Stimulated activated CD8-positive, alpha-beta memory T cell treated with anti-CD3 and anti-CD28 coated beads, Interleukin-12 subunit alpha, Interleukin-12 subunit beta, amount 100 ng/mL, for 24 hours (primary cell): ENCODE measurements around the gene MPDZ.

Experiments used
- DNase-seq: peaks from one replicate; pipeline ENCODE4 v3.0.0-alpha.2; 2020; ENCODE audit errors: extremely low read depth

Gene MPDZ

DNA sequence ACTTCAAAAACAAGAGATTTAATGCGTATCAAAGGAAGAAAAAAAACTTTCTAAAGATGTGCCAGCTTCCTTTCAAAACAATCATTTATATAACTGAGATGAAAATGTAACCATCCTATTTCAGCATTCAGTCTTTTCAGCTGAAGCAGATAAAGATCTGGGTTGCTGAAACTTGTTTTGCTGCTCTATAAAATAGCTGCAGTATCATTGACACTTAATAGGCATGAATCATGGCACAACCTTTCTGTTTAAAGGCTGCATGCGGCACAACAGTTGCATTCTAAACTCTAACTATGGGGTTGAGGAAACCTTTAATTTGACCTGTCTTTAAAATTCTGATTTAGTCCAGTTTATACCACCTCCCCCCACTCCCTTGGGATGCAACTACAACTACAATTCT, 196.7 kb downstream of the MPDZ start:
- no peak for DNase-seq

DNA sequence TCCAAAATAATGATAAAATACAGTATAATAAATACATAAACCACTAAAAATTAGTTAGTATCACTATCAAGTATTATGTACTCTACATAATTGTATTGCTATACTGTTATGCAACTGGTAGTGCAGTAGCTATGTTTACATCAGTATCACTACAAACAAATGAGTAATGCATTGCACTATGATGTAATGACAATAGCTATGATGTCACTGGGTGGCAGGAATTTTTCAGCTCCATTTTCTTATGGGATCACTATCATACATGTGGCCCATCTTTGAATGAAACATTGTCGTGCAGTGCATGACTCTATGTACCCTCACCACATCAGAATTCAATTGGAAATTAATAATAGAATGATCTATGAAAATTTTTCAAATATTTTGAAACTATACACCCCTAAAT, 201.3 kb downstream of the MPDZ start:
- DNase-seq, result no peak

DNA sequence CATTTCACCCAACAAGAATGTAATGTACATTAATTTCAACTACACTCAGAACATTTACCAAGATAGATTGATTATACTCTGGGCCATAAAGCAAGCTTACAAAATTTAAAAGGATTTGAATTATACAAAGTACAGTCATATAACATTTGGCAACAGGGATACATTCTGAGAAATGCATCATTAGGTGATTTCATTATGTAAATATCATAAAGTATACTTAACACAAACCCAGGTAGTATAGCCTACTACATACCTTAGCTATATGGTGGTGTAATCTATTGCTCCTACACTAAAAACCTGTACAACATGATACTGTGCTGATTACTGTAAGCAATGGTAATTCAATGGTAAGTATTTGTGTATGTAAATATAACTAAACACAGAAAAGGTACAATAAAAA, 202.9 kb downstream of the MPDZ start:
- DNase-seq, result no peak

DNA sequence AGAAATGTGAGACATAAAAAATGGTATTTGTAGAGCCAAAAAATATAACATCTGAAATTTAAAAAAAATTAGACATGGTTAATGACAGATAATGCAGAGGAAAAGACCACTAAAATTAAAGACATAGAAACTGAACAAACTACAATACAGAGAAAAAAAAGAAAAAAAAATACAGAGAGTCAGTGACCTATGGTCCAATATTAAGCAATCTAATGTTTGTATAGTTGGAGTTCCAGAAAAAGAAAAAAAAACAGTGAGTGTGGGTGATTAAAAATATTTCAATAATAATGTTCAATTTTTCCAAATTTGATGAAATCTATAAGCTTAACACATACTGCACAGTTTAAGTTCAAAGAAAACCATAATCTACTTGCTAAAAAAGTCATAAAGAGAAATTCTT, 207.6 kb downstream of the MPDZ start:
- no peak for DNase-seq

DNA sequence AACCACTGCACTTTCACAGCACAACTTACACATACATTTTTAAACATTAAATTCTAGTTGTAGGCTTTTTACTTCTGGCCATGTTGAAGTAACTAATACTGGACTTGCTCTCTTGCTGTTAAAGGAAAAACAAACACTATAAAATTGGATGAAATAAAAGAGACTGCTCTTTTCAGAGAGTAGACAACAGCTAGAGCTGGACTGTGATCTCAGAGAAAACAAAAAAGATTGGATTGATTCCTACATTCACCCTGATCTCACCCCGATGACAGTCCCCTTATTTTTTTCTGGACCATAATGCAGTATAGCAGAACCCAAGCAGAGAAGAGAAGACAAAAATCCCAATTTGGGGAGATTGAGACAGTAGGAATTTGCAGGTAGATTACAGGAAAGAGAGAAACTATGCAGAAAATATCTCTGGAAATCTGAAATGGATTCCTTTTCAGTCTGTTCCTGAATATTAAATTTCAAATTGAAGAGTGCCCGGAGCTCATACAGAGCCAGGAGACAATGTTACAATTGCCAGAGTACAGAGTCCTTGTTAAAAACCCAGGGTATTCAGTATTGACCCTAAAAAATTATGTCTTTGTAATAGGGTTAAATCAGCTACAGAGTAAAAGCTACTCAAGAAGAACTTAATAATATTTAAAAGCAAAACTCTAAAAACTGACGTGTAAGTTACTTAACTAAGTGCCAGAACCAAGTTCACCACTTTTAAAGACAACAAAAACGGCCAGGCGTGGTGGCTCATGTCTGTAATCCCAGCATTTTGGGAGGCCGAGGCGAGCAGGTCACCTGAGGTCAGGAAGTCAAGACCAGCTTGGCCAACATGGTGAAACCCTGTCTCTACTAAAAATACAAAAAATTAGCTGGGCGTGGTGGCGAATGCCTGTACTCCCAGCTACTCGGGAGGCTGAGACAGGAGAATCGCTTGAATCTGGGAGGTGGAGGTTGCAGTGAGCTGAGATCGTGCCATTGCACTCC, 208.6 kb downstream of the MPDZ start:
- DNase-seq, result no peak

DNA sequence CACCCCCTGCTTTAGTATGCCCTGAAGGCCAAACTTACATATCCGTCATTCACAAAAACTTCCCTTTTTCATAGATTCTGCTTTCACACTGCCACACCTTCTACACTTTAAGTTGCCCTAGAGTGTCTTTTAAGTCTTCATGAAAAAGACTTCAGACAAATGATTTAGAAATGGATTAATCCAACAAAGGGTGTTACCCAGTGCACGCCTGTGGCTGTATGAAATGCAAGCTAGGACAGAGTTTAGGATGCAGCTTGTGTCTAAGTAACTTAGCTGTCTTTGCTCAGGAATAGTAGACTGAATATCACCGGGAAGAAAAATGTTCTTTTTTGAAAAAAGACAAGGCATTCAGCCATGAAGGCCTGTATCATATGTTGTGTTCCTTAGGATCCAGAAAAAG, 210.0 kb downstream of the MPDZ start:
- no peak for DNase-seq

DNA sequence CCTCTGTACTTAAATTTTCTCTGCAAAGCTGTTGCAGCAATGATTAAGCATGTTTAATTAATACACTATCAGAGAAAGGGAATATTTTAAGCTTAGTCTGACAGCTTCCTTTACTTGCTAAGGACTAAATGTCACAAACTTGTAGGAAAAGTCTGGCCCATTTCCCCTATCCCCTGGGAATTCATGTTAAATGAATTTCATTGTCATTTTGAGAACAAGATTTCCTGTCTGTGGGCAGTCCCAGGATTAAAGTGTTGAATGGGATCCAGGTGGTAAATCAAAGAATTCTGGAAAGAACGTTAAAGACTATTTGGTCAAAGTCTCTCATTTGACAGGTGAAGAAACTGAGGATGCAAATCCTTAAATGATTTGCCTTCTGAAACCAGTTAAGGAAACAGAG, 214.8 kb downstream of the MPDZ start:
- DNase-seq, result no peak

DNA sequence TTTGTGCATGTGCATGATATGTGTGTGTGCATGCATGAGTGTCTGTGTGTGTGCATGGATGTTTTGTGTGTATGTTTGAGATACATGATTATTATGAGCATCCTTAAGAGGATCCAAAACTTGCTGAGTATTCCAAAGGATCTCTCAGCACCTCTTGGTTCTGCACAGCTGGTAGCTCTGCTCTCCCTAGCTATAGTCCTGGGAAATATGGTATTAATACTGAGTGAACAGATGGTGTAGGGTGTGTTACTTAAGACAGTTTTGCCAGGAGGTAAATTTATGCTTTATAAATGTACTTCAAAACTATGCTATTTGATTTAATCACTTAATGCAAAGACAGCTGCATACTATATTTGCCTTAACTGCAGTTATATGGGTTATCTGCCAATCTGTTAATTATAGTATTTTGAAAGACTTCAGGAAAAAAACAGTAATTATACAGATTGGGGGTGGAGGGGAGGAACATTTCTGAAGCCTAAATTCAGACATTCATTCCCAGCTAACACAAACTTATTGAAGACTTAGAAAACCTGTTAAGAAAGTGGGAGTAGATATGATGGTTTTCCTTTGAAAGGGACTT, 215.5 kb downstream of the MPDZ start:
- no peak for DNase-seq

DNA sequence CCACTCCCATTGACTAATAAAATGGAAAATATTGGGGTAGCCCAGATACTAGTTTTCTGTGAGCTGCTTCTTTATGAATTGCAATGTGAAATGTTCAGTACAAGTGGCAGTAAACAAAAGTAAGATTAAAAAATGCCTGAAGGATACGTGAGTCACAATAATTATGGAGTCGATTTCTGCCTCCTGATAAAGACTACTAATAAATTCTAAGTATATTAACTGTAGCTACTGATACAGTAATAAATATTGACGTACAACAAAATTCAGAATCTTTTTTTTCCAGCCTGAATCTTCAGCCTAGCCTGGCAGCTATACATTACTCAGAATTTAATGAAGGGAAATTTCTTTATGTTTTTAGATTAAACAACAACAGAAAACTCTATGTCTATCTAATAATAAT, 218.1 kb downstream of the MPDZ start:
- no peak for DNase-seq
